Neural progenitor cell (in vitro differentiated cells): ENCODE results near the gene NEXN.

Experiments
- CTCF ChIP-seq: fragments of 200-600 bp; sonication (generic); IDR thresholded peaks from 2 replicates; pipeline ENCODE4 v1.5.1; 2017; ENCODE audit warnings: antibody characterized with exemption, mild to moderate bottlenecking
- EZH2 ChIP-seq: fragments of 200-600 bp; sonication (generic); IDR thresholded peaks from 2 replicates; pipeline ENCODE4 v1.6.1; 2017; ENCODE audit warnings: antibody characterized with exemption, mild to moderate bottlenecking, moderate library complexity

GRCh38 chr1:77927414-77927813 is 39.0 kb downstream of the NEXN start:
- TF ChIP-seq EZH2, result no peak
- TF ChIP-seq CTCF, result no peak
